Calu3 (cell line): ENCODE measurements around the gene ALKBH5. TPM values are rescaled to one million over a fixed set of nuclear protein-coding genes. Genes with fewer than 3 reads are reported as not detected.

Source experiments
- BruUV-seq: library from RNA; stranded (reverse); fragments of 400-500 nt; replicated peaks from 2 replicates; lab custom pipeline; 2021; lab: Mats Ljungman, UMichigan
- CTCF ChIA-PET: fragments of 300-600 bp; sonication (Branson Sonifier 250); formaldehyde crosslinking; loops from one replicate; lab custom pipeline; 2022; ENCODE audit warnings: antibody characterized with exemption; lab: Charles Lee
- DNase-seq: peaks from one replicate; pipeline ENCODE4 v3.0.0; 2022
- H3K27ac Mint-ChIP-seq: one replicate; pipeline ENCODE4 v1.8.0; 2022; ENCODE audit warnings: mixed read lengths; ENCODE audit not compliant: unreplicated experiment
- H3K27me3 Mint-ChIP-seq: one replicate; pipeline ENCODE4 v1.8.0; 2022; ENCODE audit warnings: mixed read lengths; ENCODE audit not compliant: unreplicated experiment
- H3K36me3 Mint-ChIP-seq: one replicate; pipeline ENCODE4 v1.8.0; 2022; ENCODE audit warnings: mild to moderate bottlenecking, moderate library complexity, mixed read lengths; ENCODE audit not compliant: insufficient read depth, unreplicated experiment
- H3K4me1 Mint-ChIP-seq: one replicate; pipeline ENCODE4 v1.8.0; 2022; ENCODE audit warnings: mild to moderate bottlenecking, low read depth, mixed read lengths; ENCODE audit not compliant: unreplicated experiment
- H3K4me3 Mint-ChIP-seq: one replicate; pipeline ENCODE4 v1.8.0; 2022; ENCODE audit warnings: mild to moderate bottlenecking, low read depth, moderate library complexity, mixed read lengths; ENCODE audit not compliant: unreplicated experiment
- H3K9me3 Mint-ChIP-seq: one replicate; pipeline ENCODE4 v1.8.0; 2022; ENCODE audit warnings: low read depth, mixed read lengths; ENCODE audit not compliant: unreplicated experiment
- intact Hi-C: fragments of 100-400 bp; cut with micrococcal nuclease; formaldehyde crosslinking; loops from one replicate; pipeline ENCODE4 v1.10.0; 2022; ENCODE audit not compliant: unreplicated experiment
- total RNA-seq: library from RNA; stranded (reverse); gene quantifications from 2 replicates; pipeline ENCODE4 v1.2.3, GENCODE V29; 2022
- TF ChIP-seq, protein P1 (sequence below): fragments of 200-600 bp; IDR thresholded peaks from one replicate; pipeline ENCODE4 v1.8.0; 2022; ENCODE audit warnings: antibody characterized with exemption; ENCODE audit not compliant: unreplicated experiment

Gene ALKBH5
- total RNA-seq, 1 experiment from 2014 or later, result 51.7 TPM

DNA sequence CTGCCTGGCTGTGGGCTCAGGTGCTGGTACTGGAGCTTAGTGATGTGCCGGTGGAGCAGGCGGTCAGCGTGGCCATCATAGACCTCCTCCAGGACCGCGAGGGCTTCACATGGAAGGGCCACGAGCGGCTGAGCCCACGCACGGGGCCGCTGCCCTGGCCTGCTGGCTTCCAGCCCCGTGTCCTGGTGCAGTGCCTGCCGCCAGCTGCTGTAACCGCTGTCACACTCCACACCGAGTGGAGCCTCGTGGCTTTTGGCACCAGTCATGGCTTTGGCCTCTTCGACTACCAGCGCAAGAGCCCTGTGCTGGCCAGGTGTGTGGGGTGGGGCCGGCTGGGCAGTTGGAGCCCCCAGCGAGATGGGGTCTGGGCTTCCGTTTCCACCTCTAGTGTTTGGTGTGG lies 53.8 kb downstream of the ALKBH5 start:
- TF ChIP-seq, protein P1, sequence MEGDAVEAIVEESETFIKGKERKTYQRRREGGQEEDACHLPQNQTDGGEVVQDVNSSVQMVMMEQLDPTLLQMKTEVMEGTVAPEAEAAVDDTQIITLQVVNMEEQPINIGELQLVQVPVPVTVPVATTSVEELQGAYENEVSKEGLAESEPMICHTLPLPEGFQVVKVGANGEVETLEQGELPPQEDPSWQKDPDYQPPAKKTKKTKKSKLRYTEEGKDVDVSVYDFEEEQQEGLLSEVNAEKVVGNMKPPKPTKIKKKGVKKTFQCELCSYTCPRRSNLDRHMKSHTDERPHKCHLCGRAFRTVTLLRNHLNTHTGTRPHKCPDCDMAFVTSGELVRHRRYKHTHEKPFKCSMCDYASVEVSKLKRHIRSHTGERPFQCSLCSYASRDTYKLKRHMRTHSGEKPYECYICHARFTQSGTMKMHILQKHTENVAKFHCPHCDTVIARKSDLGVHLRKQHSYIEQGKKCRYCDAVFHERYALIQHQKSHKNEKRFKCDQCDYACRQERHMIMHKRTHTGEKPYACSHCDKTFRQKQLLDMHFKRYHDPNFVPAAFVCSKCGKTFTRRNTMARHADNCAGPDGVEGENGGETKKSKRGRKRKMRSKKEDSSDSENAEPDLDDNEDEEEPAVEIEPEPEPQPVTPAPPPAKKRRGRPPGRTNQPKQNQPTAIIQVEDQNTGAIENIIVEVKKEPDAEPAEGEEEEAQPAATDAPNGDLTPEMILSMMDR, result no peak
- no peak overlapping the region for H3K27ac Mint-ChIP-seq
- no peak overlapping the region for H3K4me3 Mint-ChIP-seq
- peaks cover 5% of the 10 kb centered on the region for H3K36me3 Mint-ChIP-seq
- no peaks in the 10 kb centered on the region for H3K27me3 Mint-ChIP-seq
- CTCF ChIA-PET, result no interaction called here
- H3K4me1 Mint-ChIP-seq, result peaks cover 8% of the 10 kb centered on the region
- intact Hi-C loops, result no loop called here
- H3K9me3 Mint-ChIP-seq, result no peaks in the 10 kb centered on the region
- DNase-seq, result no peak
- no TSS peak for BruUV-seq

DNA sequence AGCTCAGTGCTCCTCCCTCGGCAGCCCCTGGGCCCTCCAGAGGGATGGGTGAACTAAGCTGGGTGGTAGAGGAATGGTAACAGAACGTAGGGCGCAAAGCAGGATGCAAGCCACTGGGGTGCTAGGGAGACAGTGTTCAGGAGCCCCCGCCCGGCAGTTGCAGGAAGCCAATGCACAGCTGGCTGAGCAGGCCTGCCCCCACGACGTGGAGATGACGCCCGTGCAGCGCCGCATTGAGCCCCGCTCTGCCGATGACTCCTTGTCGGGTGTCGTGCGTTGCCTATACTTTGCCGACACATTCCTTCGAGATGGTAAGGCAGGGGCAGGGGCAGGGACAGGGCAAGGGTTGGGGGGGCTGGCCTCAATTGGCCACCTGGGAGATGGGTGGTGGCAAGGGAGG lies 54.7 kb downstream of the ALKBH5 start:
- DNase-seq, result no peak
- no TSS peak for BruUV-seq
- H3K4me1 Mint-ChIP-seq, result peaks cover 8% of the 10 kb centered on the region
- CTCF ChIA-PET, result no interaction called here
- peaks cover 5% of the 10 kb centered on the region for H3K36me3 Mint-ChIP-seq
- H3K9me3 Mint-ChIP-seq, result no peaks in the 10 kb centered on the region
- no peaks in the 10 kb centered on the region for H3K27me3 Mint-ChIP-seq
- no peak overlapping the region for H3K27ac Mint-ChIP-seq
- TF ChIP-seq, protein P1, result no peak
- intact Hi-C loops, result no loop called here
- H3K4me3 Mint-ChIP-seq, result no peak overlapping the region

DNA sequence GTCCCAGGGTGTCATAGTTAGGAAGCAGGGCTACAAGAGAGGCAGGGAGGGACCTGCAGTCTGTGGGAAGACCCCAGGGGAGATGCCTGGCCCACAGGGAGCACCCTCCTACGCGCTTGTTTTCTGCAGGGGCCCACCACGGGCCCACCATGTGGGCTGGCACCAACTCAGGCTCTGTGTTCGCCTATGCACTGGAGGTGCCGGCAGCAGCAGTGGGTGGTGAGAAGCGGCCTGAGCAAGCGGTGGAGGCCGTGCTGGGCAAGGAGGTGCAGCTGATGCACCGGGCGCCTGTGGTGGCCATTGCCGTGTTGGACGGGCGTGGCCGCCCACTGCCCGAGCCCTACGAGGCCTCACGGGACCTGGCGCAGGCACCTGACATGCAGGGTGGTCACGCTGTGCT lies 56.8 kb downstream of the ALKBH5 start:
- H3K27ac Mint-ChIP-seq, result no peak overlapping the region
- TF ChIP-seq, protein P1, result no peak
- no peak overlapping the region for H3K4me3 Mint-ChIP-seq
- DNase-seq, result no peak
- intact Hi-C loops, result no loop called here
- peaks cover 8% of the 10 kb centered on the region for H3K4me1 Mint-ChIP-seq
- BruUV-seq, result no TSS peak
- no peaks in the 10 kb centered on the region for H3K27me3 Mint-ChIP-seq
- H3K36me3 Mint-ChIP-seq, result peaks cover 22% of the 10 kb centered on the region
- CTCF ChIA-PET, result interaction anchor here (0.5 kb wide), 1 partner anchor 75 kb away, joined by 3 read pairs; no protein-coding TSS in a partner anchor
- H3K9me3 Mint-ChIP-seq, result no peaks in the 10 kb centered on the region

DNA sequence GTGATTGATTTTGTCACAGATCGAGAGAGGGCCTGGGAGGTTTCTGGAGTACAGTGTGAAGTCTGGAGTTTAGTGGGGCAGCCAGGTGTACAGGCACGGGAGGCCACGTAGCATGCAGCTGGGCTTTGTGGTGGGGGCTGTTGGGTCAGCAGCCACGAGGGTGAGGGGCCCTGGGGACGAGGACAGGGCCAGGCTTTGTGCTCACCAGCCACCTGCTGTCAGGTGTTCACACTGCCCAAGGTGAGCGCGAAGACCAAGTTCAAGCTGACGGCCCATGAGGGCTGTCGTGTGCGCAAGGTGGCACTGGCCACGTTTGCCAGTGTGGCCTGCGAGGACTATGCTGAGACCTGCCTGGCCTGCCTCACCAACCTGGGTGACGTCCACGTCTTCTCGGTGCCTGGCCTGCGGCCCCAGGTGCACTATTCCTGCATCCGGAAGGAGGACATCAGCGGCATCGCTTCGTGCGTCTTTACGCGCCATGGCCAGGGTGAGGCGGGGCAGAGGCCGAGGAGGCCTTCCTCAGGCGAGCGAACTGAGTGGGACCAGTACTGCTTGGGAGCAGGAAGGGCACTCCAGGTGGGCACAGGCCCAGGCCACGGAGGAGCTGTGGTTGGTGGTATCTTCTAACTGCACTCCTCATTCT lies 57.7 kb downstream of the ALKBH5 start:
- Mint-ChIP-seq H3K4me1 (peaks cover 1% of the 10 kb centered on the region), H3K4me3 (no peak overlapping the region), H3K27me3 (no peaks in the 10 kb centered on the region), H3K9me3 (no peaks in the 10 kb centered on the region), H3K36me3 (peaks cover 23% of the 10 kb centered on the region), H3K27ac (no peak overlapping the region)
- BruUV-seq, result no TSS peak
- intact Hi-C loops, result no loop called here
- TF ChIP-seq, protein P1, result no peak
- CTCF ChIA-PET, result interaction anchor here (1.1 kb wide), 1 partner anchor 19 kb away, joined by 3 read pairs; the partner anchor contains the start of gene MIEF2
- DNase-seq, result no peak
